Measurements from ENCODE around the gene UGT1A3.
"Not testable (repeated sequence)": the region's sequence is repeated elsewhere in the genome, so short reads cannot be mapped to it uniquely, and the experiment has no call there.

Gene UGT1A3

DNA sequence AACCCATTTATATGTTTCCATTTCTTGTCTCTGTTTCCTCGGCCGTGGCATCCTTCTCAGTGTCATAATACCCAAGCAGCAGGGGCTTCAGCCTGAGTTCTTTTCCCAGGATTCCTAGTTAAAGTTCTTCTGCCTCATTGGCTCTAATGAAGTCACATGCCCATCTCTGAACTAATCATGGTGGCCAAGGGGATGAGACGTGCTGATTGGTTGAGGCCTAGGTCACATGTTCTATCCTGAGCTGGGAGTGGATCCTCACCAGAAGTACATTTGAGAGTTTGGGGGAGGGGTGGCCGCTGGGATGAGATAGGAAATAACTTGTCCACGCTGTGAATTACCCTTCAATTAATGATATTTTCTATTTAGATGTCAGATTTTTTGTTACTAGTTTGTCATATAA is 19.9 kb upstream of the UGT1A3 start:
- DNase-seq, result no peak

DNA sequence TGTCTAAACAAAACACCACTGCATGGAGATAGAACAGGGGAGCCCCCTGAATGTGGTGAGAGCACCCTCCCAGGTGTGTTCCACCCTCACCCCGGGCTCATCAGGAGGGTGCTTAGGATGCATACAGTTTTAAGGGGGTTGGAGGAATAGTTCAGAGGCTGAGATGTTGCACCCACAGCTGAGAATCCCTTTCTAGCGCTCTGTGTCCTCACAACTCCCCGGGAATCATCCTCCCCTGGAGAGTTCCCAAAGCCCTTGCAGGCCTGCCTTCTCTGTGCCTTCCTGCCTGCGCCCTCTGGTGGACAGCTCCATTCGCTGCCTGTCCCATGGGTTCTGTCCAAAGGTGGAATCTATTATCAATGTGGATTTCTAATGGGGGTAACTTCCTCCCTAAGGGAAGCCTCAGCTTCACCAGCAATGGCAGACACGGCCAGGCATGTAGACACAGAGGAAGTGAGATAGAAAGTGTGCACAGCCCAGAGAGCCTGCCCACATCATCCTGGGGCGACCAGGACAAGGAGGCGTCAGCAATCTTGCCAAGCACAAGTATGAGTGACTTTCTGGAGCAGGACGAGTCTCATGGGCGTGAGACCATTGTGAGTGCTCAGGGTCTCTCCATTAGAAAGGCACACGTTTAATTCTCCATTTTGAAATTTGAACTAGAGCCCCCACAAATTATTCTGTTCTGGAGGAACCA is 17.4 kb upstream of the UGT1A3 start:
- peak; percentile 64 for DNase-seq

DNA sequence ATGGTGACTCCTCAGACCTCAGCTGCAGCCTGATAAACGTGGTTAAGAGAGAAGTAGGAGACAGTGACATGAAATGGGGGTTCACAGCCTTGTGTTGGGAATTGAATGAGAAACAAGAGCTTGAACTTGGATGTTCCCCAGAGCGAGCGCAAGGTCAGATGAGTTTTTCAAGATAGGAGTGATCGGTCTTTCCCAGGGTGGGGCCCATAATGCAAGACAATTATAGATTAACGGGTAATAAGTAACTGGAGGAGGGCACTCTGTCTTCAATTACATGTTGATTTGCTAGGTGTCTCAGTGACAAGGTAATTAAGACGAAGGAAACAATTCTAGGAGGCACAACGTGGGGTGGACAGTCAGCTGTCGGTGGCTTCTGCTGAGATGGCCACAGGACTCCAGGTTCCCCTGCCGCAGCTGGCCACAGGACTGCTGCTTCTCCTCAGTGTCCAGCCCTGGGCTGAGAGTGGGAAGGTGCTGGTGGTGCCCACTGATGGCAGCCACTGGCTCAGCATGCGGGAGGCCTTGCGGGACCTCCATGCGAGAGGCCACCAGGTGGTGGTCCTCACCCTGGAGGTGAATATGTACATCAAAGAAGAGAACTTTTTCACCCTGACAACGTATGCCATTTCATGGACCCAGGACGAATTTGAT is 16.1 kb upstream of the UGT1A3 start, which contains the start of gene UGT1A5:
Gene UGT1A5 (plus strand): TSS at position 297 of the 651 bp plus-strand sequence. CDS start 85 bp downstream, at position 382.
- DNase-seq, result no peak

DNA sequence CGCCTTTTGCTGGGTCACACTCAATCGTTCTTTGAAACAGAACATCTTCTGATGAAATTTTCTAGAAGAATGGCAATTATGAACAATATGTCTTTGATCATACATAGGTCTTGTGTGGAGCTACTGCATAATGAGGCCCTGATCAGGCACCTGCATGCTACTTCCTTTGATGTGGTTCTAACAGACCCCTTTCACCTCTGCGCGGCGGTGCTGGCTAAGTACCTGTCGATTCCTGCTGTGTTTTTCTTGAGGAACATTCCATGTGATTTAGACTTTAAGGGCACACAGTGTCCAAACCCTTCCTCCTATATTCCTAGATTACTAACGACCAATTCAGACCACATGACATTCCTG is 15.6 kb upstream of the UGT1A3 start:
- no peak for DNase-seq

DNA sequence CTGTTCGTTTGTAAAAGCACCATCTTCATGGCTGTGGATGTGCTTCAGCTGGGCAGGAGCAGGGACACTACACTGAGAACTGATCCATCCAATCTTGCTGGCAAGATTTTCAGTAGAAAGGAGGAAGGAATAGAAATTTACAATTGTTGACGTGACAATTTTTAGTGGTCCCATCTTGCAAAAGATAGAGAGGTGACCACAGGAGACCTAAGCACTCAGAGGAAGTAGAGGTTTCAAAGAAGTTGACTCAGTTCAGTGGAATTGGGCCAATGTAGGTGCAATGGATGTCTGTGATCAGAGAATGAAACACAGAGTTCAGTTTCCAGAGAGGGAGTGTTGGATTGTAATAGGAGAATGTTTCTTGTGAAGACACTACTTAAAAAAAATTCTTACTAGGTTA is 14.7 kb upstream of the UGT1A3 start:
- no peak for DNase-seq

DNA sequence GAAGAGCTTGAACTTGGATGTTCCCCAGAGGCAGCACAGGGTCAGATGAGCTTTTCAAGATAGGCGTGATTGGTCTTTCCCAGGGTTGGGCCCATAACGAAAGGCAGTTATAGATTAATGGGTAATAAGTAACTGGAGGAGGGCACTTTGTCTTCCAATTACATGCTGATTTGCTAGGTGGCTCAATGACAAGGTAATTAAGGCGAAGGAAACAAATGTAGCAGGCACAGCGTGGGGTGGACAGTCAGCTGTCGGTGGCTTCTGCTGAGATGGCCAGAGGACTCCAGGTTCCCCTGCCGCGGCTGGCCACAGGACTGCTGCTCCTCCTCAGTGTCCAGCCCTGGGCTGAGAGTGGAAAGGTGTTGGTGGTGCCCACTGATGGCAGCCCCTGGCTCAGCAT is 10.3 kb upstream of the UGT1A3 start, which contains the start of gene UGT1A4:
Gene UGT1A4 (plus strand): TSS at position 185 of the 400 bp plus-strand sequence. CDS start 85 bp downstream, at position 270.
- no peak for DNase-seq

DNA sequence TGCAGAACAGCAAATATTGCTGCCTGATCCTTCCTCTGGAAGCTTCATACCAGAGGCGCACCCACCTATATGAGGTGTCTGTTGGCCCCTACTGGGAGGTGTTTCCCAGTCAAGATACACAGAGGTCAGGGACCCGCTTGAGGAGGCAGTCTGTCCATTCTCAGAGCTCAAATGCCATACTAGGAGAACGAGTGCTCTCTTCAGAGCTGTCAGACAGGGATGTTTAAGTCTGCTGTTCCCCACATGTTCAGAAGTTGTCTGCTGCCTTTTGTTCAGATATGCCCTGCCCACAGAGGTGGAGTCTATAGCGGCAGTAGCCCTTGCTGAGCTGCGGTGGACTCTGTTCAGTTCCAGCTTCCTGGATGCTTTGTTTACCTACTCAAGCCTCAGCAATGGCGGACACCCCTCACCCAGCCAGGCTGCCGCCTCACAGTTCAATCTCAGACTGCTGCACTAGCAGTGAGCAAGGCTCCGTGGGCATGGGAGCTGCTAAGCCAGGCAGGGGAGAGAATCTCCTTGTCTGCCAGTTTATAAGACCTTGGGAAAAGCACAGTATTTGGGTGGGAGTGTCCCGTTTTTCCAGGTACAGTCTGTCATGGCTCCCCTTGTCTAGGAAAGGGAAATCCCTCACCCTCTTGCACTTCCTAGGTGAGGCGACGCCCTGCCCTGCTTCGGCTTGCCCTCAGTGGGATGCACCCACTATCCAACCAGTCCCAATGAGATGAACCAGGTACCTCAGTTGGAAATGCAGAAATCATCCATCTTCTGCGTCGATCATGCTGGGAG is 8.2 kb downstream of the UGT1A3 start:
- DNase-seq, result not testable (repeated sequence)

DNA sequence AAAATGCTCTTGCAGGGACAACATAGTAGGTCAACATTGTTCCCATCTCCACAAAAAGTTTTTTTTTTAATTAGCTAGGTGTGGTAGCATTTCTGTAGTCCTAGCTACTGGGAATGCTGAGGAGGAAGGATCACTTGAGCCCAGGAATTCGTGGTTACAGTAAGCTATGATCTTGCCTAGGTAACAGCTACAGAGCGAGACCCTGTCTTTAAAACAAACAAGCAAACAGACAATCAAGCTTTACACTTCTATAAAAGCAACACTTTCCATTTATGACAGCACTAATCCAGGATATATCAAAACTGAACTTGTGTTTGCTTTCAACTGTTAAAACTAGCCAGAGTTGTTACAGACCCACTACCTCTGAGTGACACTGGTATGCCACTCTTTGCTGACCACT is 12.0 kb downstream of the UGT1A3 start:
- DNase-seq, result no peak

DNA sequence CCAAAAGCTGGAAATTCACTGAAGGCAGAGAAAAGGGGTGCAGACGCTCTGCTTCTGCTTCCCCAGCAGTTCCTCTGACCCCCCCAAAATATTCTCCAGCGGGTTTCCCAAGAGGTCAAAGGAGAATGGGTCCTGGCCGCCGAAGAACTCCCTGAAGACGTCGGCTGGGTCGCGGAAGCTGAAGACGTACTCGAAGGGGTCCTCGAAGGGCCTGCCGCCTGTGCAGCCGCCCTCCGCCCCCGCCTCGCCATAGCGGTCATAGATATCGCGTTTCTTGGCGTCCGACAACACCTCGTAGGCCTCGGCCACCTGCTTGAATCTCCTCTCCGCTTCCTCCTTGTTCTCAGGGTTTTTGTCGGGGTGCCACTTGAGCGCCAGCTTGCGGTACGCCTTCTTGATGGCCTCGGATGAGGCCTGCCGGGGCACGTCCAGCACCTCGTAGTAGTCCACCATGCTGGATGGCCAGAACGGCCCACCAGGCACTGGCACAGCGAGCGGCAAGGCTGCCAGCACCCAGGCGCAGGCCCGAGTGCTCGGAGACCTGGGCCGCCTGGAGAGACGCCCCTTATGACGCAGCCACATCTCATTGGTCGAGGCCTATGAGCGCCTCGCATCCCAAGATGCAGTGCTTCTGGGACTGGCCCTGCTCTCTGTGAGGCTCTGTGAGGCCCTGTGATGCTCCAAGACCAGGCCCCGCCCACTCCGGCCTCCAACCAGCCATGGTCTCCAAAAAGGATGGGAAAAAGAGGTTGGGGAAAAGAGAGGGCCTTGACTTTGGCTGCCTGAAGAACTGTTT is 14.8 kb downstream of the UGT1A3 start:
- no peak for DNase-seq

DNA sequence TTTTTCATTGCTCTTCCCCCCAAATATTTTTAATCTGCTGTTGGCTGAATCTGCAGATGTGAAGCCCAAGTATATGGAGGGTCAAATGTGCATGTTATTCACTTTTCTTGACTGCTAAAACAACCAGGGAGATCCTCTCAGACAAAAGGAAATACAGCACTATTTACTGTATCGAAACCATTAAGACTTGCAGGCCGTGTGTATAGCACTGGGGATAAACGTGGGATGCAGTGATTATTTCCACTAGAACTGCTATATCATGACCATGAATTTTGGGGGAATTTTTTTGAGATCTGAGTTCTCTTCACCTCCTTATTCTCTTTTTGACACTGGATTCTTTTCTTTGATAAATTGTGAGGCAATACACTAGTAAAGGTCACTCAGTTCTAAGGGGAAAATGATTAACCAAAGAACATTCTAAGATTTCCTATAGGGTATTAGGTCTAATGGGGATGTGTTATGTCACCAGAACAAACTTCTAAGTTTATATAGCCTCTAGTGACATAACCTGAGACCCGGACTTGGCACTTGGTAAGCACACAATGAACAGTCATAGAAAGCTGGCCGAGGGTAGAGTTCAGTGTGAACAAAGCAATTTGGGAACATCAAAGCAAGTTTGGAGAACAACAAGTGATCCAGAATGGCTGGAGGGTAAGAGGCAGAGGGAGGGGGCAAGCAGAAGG is 16.4 kb downstream of the UGT1A3 start:
- DNase-seq, result no peak

DNA sequence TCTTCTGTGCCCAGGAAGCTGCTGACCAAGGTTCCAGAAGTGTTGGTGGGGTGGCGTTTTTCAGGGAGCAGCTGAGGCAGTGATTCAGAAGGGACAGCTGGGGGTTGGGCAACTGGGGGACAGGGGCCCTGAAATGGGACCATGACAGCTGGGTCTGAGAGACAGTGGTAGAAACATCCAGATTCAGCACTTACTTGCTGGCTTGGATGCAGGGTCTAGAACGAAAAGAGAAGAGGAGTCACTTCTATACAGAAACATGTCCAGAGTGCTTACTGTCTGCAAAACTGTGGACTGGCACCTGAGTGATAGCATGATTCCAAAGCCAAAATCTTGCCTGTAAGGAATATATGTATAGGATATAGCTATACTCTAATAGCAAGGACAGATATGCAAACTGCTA is 17.0 kb downstream of the UGT1A3 start:
- not testable (repeated sequence) for DNase-seq

DNA sequence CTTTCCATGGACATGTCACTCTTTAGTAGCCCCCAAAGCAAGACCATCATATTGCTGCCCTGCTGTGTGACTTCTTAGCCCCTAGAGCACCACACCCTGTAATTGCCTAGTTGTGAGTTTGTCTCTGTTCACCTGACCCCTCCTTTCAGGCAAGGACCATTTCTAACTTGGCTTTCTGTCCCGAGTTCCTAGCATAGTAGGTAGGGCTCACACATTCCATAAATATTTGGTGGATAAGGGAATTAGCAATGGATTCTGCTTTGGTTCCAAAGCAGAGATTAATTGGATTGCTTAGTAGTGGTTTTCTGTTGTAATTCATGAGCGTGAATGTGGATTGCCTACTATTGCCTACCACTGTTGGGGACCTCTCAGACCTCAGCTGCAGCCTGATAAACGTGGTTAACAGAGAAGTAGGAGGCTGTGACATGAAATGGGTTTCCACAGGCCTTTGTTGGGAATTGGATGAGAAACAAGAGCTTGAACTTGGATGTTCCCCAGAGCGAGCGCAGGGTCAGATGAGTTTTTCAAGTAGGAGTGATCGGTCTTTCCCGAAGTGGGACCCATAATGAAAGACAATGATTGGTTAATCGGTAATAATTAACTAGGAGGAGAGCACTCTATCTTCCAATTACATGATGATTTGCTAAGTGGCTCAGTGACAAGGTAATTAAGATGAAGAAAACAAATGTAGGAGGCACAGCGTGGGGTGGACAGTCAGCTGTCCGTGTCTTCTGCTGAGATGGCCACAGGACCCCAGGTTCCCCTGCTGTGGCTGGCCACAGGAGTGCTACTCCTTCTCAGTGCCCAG is 17.8 kb downstream of the UGT1A3 start:
- DNase-seq, result no peak

DNA sequence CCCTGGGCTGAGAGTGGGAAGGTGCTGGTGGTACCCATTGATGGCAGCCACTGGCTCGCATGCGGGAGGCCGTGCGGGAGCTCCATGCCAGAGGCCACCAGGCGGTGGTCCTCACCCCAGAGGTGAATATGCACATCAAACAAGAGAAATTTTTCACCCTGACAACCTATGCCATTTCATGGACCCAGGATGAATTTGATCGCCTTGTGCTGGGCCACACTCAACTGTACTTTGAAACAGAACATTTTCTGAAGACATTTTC is 18.4 kb downstream of the UGT1A3 start:
- no peak for DNase-seq

DNA sequence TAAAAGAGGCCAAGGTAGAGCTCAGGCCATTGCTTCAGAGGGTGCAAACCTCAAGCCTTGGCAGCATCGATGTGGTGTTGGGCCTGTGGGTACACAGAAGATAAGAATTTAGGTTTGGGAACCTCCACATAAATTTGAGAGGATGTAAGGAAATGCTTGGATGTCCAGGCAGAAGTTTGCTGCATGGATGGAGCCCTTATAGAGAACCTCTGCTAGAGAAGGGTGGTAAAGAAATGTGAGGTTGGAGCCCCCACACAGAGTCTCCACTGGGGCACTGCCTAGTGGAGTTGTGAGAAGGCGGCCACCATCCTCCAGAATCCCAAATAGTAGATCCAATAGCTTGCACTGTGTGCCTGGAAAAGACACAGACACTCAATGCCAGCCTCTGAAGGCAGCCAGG is 21.8 kb downstream of the UGT1A3 start:
- not testable (repeated sequence) for DNase-seq

DNA sequence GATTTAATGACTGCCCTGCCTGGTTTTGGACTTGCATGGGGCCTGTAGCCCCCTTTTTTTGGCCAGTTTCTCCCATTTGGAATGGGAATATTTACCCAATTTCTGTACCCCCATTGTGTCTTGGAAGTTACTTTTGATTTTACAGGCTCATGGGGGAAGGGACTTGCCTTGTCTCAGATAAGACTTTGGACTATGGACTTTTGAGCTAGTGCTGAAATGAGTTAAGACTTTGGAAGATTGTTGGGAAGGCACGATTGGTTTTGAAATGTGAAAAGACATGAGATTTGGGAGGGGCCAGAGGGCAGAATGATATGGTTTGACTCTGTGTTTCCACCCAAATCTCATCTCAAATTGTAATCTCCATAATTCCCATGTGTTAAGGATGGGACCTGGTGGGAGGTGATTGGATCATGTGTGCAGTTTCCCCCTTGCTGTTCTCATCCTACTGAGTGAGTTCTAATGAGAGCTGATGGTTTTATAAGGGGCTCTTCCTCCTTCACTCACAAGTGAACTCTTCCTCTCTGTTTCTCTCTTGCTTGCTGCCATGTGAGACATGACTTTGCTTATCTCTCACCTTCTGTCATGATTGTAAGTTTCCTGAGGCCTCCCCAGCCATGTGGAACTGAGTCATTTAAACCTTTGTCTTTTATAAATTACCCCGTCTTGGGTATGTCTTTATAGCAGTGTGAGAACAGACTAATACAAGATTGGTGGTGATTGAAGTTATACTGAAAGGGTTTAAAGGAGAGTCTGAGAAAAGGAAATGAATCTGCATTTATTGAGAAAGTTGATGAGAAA is 22.6 kb downstream of the UGT1A3 start:
- DNase-seq, result not testable (repeated sequence)

DNA sequence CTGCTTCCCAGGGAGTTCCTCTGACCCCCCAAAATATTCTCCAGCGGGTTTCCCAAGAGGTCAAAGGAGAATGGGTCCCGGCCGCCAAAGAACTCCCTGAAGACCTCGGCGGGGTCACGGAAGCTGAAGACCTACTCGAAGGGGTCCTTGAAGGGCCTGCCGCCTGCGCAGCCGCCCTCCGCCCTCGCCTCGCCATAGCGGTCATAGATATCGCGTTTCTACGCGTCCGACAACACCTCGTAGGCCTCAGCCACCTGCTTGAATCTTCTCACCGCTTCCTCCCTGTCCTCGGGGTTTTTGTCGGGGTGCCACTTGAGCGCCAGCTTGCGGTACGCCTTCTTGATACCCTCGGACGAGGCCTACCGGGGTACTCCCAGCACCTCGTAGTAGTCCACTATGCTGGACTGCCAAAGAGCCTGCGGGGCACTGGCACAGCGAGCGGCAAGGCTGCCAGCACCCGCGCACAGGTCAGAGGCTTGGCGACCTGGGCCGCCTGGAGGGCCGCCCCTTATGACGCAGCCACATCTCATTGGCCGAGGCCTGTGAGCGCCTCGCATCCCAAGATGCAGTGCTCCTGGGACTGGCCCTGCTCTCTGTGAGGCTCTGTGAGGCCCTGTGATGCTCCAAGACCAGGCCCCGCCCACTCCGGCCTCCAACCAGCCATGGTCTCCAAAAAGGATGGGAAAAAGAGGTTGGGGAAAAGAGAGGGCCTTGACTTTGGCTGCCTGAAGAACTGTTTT is 26.2 kb downstream of the UGT1A3 start:
- no peak for DNase-seq

DNA sequence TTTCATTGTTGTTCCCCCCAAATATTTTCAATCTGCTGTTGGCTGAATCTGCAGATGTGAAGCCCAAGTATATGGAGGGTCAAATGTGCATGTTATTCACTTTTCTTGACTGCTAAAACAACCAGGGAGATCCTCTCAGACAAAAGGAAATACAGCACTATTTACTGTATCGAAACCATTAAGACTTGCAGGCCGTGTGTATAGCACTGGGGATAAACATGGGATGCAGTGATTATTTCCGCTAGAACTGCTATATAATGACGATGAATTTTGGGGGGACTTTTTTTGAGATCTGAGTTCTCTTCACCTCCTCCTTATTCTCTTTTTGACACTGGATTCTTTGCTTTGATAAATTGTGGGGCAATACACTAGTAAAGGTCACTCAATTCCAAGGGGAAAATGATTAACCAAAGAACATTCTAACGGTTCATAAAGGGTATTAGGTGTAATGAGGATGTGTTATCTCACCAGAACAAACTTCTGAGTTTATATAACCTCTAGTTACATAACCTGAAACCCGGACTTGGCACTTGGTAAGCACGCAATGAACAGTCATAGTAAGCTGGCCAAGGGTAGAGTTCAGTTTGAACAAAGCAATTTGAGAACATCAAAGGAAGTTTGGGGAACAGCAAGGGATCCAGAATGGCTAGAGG is 27.7 kb downstream of the UGT1A3 start:
- no peak for DNase-seq

DNA sequence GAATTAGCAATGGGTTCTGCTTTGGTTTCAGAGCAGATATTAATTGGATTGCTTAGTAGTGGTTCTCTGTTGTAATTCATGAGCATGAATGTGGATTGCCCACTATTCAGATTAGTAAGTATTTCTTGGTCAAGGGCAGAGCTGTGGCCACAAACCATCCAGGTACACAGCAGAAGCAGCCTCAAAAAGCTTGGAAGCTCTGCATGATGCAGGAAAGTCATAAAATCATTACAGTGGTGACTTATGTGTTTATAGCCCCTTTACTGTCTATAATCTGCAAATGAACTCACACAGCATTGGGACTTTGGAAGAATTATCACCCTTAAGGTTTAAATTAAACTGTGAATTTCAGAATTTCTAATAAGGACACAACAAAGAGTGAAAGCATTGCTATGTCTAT is 29.3 kb downstream of the UGT1A3 start:
- DNase-seq, result no peak

DNA sequence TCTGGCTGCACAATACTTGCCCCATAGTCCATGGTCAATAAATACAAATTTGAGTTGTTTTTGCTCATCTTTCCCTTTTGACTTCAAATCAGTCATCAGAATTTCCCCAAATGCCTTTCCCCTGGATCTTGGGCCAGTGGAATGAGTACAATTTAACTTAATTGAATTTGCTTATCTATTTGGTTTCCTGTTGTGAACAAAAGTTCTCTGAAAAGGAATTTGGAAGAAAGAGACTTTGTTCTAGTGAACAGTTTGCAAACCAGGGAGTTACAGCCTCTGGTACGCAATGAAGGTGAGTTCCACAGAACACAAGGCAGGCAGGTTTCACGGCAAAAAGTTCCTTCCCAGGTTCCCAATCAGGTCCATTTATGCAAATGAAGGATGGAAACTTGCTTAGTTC is 30.0 kb downstream of the UGT1A3 start:
- no peak for DNase-seq

DNA sequence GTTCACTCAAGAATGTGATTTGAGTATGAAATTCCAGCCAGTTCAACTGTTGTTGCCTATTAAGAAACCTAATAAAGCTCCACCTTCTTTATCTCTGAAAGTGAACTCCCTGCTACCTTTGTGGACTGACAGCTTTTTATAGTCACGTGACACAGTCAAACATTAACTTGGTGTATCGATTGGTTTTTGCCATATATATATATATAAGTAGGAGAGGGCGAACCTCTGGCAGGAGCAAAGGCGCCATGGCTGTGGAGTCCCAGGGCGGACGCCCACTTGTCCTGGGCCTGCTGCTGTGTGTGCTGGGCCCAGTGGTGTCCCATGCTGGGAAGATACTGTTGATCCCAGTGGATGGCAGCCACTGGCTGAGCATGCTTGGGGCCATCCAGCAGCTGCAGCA is 31.2 kb downstream of the UGT1A3 start, which contains the start of gene UGT1A1:
Gene UGT1A1 (plus strand): TSS at position 228 of the 400 bp plus-strand sequence. CDS start 18 bp downstream, at position 246.
- DNase-seq, result no peak

Measured in stimulated activated CD4-positive, alpha-beta T cell treated with anti-CD3 and anti-CD28 coated beads, Interleukin-12 subunit alpha, Interleukin-12 subunit beta, amount 100 ng/mL, for 4 hours (primary cell).